GM12878 (cell line): ENCODE results near the gene ITSN2. TPM values are rescaled to one million over a fixed set of nuclear protein-coding genes. Genes with fewer than 3 reads are reported as not detected.

Experiments
- ATAC-seq: fragments of 200-7000 bp; cut with Tn5 transposase; 3 replicates; pipeline ENCODE4 v1.9.1; 2020; ENCODE audit warnings: mild to moderate bottlenecking, moderate library complexity
- BruUV-seq: library from RNA; stranded (reverse); fragments of 400-500 nt; replicated peaks from 2 replicates; lab custom pipeline; 2021; lab: Mats Ljungman, UMichigan
- CTCF ChIA-PET: fragments of 300-600 bp; sonication (Branson Sonifier 250); formaldehyde crosslinking; extraction: SDS; loops from one replicate; lab custom pipeline; 2021; ENCODE audit warnings: inconsistent platforms; lab: Yijun Ruan, JAX
- POLR2A ChIA-PET: fragments of 350-600 bp; formaldehyde crosslinking; extraction: SDS; loops from one replicate; lab custom pipeline; 2021; ENCODE audit warnings: inconsistent platforms; lab: Charles Lee
- RAD21 ChIA-PET: fragments of 300-600 bp; sonication (Branson Sonifier 250); formaldehyde crosslinking; loops from one replicate; lab custom pipeline; 2023; ENCODE audit warnings: antibody characterized with exemption; ENCODE audit not compliant: unreplicated experiment; lab: Charles Lee
- SMC1A ChIA-PET: fragments of 300-600 bp; sonication (Branson Sonifier 250); formaldehyde crosslinking; loops from one replicate; lab custom pipeline; 2023; ENCODE audit not compliant: unreplicated experiment, uncharacterized antibody; lab: Charles Lee
- DNase-seq: peaks from one replicate; pipeline ENCODE4 v3.0.0-alpha.2; 2011; ENCODE audit warnings: low read depth, low spot score
- FAIRE-seq: peaks from 3 replicates; lab custom pipeline; 2011; peaks lifted over from hg19 to GRCh38; lab: Jason Lieb, UNC
- H2AFZ ChIP-seq: 2 replicates; pipeline ENCODE4 v1.6.0; 2011; ENCODE audit warnings: low read depth, low read length, control low read depth; ENCODE audit not compliant: control insufficient read depth
- H3K27ac ChIP-seq: 2 replicates; pipeline ENCODE4 v1.5.1; 2011; ENCODE audit warnings: control low read depth; ENCODE audit not compliant: control insufficient read depth, insufficient read depth
- H3K27me3 ChIP-seq, 2 experiments: replicated peaks in 1 of 2; 2 replicates each; pipeline versions ENCODE4 v1.6.0 to v1.6.1; 2011; ENCODE audit warnings: low read length in 1 of 2; ENCODE audit not compliant: control insufficient read depth in 2 of 2, insufficient read depth in 2 of 2
- H3K36me3 ChIP-seq, 2 experiments: 2 replicates each; pipeline ENCODE4 v1.5.1; 2011; ENCODE audit warnings: low read length in 1 of 2; ENCODE audit not compliant: control insufficient read depth in 2 of 2, insufficient read depth in 2 of 2
- H3K4me1 ChIP-seq: 2 replicates; pipeline ENCODE4 v1.6.1; 2011; ENCODE audit warnings: mild to moderate bottlenecking, low read length, moderate library complexity, mixed read lengths; ENCODE audit not compliant: control insufficient read depth, insufficient read depth
- H3K4me2 ChIP-seq: 2 replicates; pipeline ENCODE4 v1.6.0; 2011; ENCODE audit warnings: control low read depth; ENCODE audit not compliant: control insufficient read depth, insufficient read depth
- H3K4me3 ChIP-seq: fragments of 200-600 bp; sonication (generic); 2 replicates; pipeline ENCODE4 v1.5.1; 2016
- H3K79me2 ChIP-seq: 2 replicates; pipeline ENCODE4 v1.6.0; 2011; ENCODE audit warnings: low read length; ENCODE audit not compliant: control insufficient read depth, insufficient read depth
- H3K9ac ChIP-seq: 2 replicates; pipeline ENCODE4 v1.8.0; 2011; ENCODE audit warnings: low read length, control low read depth, mixed read lengths; ENCODE audit not compliant: control insufficient read depth, insufficient read depth
- H3K9me3 ChIP-seq: replicated peaks from 3 replicates; pipeline ENCODE4 v1.5.1; 2011; ENCODE audit warnings: mild to moderate bottlenecking, low read length; ENCODE audit not compliant: control insufficient read depth, insufficient read depth
- H4K20me1 ChIP-seq: 2 replicates; pipeline ENCODE4 v1.6.0; 2011; ENCODE audit not compliant: control insufficient read depth, insufficient read depth
- BCL11A ChIP-seq: IDR thresholded peaks from 2 replicates; pipeline ENCODE4 v1.6.1; 2011; ENCODE audit warnings: low read depth, low read length
- CREM ChIP-seq: IDR thresholded peaks from 2 replicates; pipeline ENCODE4 v1.6.1; 2014; ENCODE audit warnings: antibody characterized with exemption, low read depth
- EED ChIP-seq: sonication (generic); IDR thresholded peaks from 2 replicates; pipeline ENCODE4 v1.6.1; 2016; ENCODE audit warnings: antibody characterized with exemption, low read depth
- HCFC1 ChIP-seq: fragments of 150-350 bp; IDR thresholded peaks from 2 replicates; pipeline ENCODE4 v1.6.1; 2014; ENCODE audit warnings: low read length
- HDAC6 ChIP-seq: fragments of 200-600 bp; sonication (generic); IDR thresholded peaks from one replicate; pipeline ENCODE4 v1.8.0; 2017; ENCODE audit warnings: antibody characterized with exemption; ENCODE audit not compliant: unreplicated experiment
- HDGF ChIP-seq: fragments of 450-650 bp; IDR thresholded peaks from 2 replicates; pipeline ENCODE4 v1.6.1; 2016; ENCODE audit warnings: antibody characterized with exemption
- JUNB ChIP-seq: IDR thresholded peaks from 2 replicates; pipeline ENCODE4 v1.6.1; 2016; ENCODE audit warnings: antibody characterized with exemption, mild to moderate bottlenecking
- NFXL1 ChIP-seq: fragments of 450-650 bp; IDR thresholded peaks from 2 replicates; pipeline ENCODE4 v1.6.1; 2017; ENCODE audit warnings: antibody characterized with exemption, mild to moderate bottlenecking, borderline replicate concordance
- NR2F1 ChIP-seq: fragments of 450-650 bp; conservative IDR thresholded peaks from 2 replicates; pipeline ENCODE4 v1.6.1; 2017; ENCODE audit warnings: mild to moderate bottlenecking
- RFX5 ChIP-seq: IDR thresholded peaks from 2 replicates; pipeline ENCODE4 v1.6.1; 2011; ENCODE audit warnings: low read depth, low read length, improper control_type of control experiment
- STAT1 ChIP-seq: fragments of 450-650 bp; conservative IDR thresholded peaks from 2 replicates; pipeline ENCODE4 v1.6.1; 2014; ENCODE audit warnings: antibody characterized with exemption, mild to moderate bottlenecking
- TAF1 ChIP-seq: IDR thresholded peaks from 2 replicates; pipeline ENCODE4 v1.6.1; 2011; ENCODE audit warnings: mild to moderate bottlenecking, low read depth, low read length, borderline replicate concordance
- TCF12 ChIP-seq: IDR thresholded peaks from 2 replicates; pipeline ENCODE4 v1.6.1; 2011; ENCODE audit warnings: low read depth, mild to moderate bottlenecking, low read length
- TCF3 ChIP-seq: IDR thresholded peaks from 2 replicates; pipeline ENCODE4 v1.6.1; 2012; ENCODE audit warnings: low read depth, mild to moderate bottlenecking, low read length, borderline replicate concordance; ENCODE audit not compliant: insufficient read depth
- ZNF687 ChIP-seq: fragments of 450-650 bp; IDR thresholded peaks from 2 replicates; pipeline ENCODE4 v1.6.1; 2017; ENCODE audit warnings: mild to moderate bottlenecking, moderate library complexity
- WGBS: methylation state at CpG from one replicate; pipeline ENCODE4 v1.1.6; 2016; ENCODE audit warnings: low lambda C conversion rate; ENCODE audit not compliant: insufficient replicate concordance, insufficient coverage; ENCODE audit errors: missing lambda C conversion rate; 5-methylcytosine and 5-hydroxymethylcytosine counted together
- in situ Hi-C: fragments of 300-500 bp; cut with MboI; formaldehyde crosslinking; loops from 9 replicates; pipeline ENCODE4 v1.14.3; 2018; ENCODE audit warnings: mixed read lengths
- intact Hi-C: fragments of 100-400 bp; cut with micrococcal nuclease; formaldehyde crosslinking; loops from one replicate; pipeline ENCODE4 v1.14.2; 2022; ENCODE audit not compliant: unreplicated experiment
- polyA plus RNA-seq, 11 experiments: library from polyadenylated mRNA; depleted of rRNA in 4 of 11; unstranded in 6 of 11; stranded (reverse) in 5 of 11; fragments of >200 nt; fragmentation: Nextera tagmentation in 4 of 11; fragmentation: Illumina TruSeq in 1 of 11; extraction: Ambion mirVana in 4 of 11; extraction: Trizol in 1 of 11; gene quantifications; 1 replicate in 1 of 11; 2 replicates in 10 of 11; pipeline versions ENCODE4 v1.2.1 to v1.2.3, GENCODE V29; 2011 to 2016; ENCODE audit warnings: inconsistent platforms in 2 of 11, missing spikeins in 2 of 11, low read depth in 1 of 11
- total RNA-seq, 4 experiments: library from RNA; depleted of rRNA in 3 of 4; stranded (reverse); fragments of >200 nt in 3 of 4; fragmentation: Illumina TruSeq in 1 of 4; extraction: Trizol in 1 of 4; gene quantifications; 2 replicates each; pipeline versions ENCODE4 v1.2.1 to v1.2.3, GENCODE V29; 2013 to 2021

ITSN2 gene
- total and polyA plus RNA-seq, 10 of the 15 experiments (the other 5 are each of a cell fraction or from before 2014, with no cell fraction given) = 20.5 to 80.0 (median 54.7) TPM

- Histone ChIP-seq H3K27ac (no peak overlapping the region), H3K27me3 (no peaks in the 10 kb centered on the region), H3K36me3 (no peaks in the 10 kb centered on the region), H3K9ac (no peak overlapping the region), H3K9me3 (no peaks in the 10 kb centered on the region), H3K79me2 (peaks cover 7% of the 10 kb centered on the region), H3K4me1 (peaks cover 39% of the 10 kb centered on the region), H3K4me3 (no peak overlapping the region), H3K4me2 (0 out of 2 replicates have a peak overlapping the region, but pooled peaks have one; percentile 5), H4K20me1 (no peaks in the 10 kb centered on the region), H2AFZ (peak overlapping the region; percentile 41; the same call in 1 of the 2 replicates)
- ChIA-PET CTCF (no interaction called here), RAD21 (interaction anchor here (1.0 kb wide), 1 partner anchor 23 kb away, joined by 3 read pairs; no protein-coding TSS in a partner anchor), POLR2A (interaction anchor here (1.0 kb wide), 1 partner anchor 26 kb away, joined by 3 read pairs; no protein-coding TSS in a partner anchor), SMC1A (interaction anchor here (0.7 to 1.1 kb wide), 3 partner anchors 14 to 35 kb away, joined by 3 to 4 read pairs (median 3); no protein-coding TSS in a partner anchor)
- no TSS peak for BruUV-seq
- WGBS = 7% methylated on average over 7 of the region's 7 CpGs
- TF ChIP-seq STAT1 = 0 out of 2 replicates have a peak, but pooled peaks have one; percentile 70
- TF ChIP-seq HCFC1 = no peak
- TF ChIP-seq TCF3 = peak; percentile 86; the same call in 1 of the 2 replicates
- no peak for TF ChIP-seq CREM
- peak; percentile 62; the same call in 1 of the 2 replicates for TF ChIP-seq TCF12
- no peak for TF ChIP-seq HDAC6
- TF ChIP-seq EED = peak; percentile 56; the same call in 1 of the 2 replicates
- TF ChIP-seq RFX5 = no peak
- peak; percentile 46 for TF ChIP-seq NR2F1
- TF ChIP-seq TAF1 = 0 out of 2 replicates have a peak, but pooled peaks have one; percentile 28
- no peak for TF ChIP-seq BCL11A
- no peak for TF ChIP-seq NFXL1
- TF ChIP-seq ZNF687 = peak; percentile 31; the same call in 1 of the 2 replicates
- TF ChIP-seq HDGF = peak; percentile 78; the same call in 1 of the 2 replicates
- peak; percentile 20; the same call in 1 of the 2 replicates for TF ChIP-seq JUNB
- no peak for DNase-seq
- intact Hi-C loops (no loop called here), in situ Hi-C loops (loop anchor here (25.0 kb wide), 1 partner anchor 978 kb away; the partner anchor contains the start of gene KLHL29)
- peak; percentile 70 for FAIRE-seq
- peak; percentile 40 for ATAC-seq
These were observed 4.7 kb upstream of the ITSN2 start for GRCh38 chr2:24365051-24365450.
